ENCODE measurements around the gene WDR45.

WDR45 gene

GRCh38 chrX:49069038-49069437, 10.6 kb downstream of the WDR45 start:
- no peak overlapping the region for H3K4me3 ChIP-seq (ENCODE audit: low read depth, low read length)
- TF ChIP-seq CTCF (IDR thresholded peaks at IDR 0.05; ENCODE audit: control insufficient read depth, extremely low read depth, insufficient read depth), result no peak
- DNase-seq (ENCODE audit: low read depth), result no peak

GRCh38 chrX:49067285-49068120, 12.2 kb downstream of the WDR45 start:
- no peak overlapping the region for H3K4me3 ChIP-seq (ENCODE audit: low read depth, low read length)
- TF ChIP-seq CTCF (IDR thresholded peaks at IDR 0.05; ENCODE audit: control insufficient read depth, extremely low read depth, insufficient read depth), result no peak

GRCh38 chrX:49066690-49067089, 13.0 kb downstream of the WDR45 start:
- TF ChIP-seq CTCF (IDR thresholded peaks at IDR 0.05; ENCODE audit: control insufficient read depth, extremely low read depth, insufficient read depth), result no peak
- H3K4me3 ChIP-seq (ENCODE audit: low read depth, low read length), result no peak overlapping the region
- no peak for DNase-seq (ENCODE audit: low read depth)

More at GRCh38 chrX:49067285-49068120, 12.2 kb downstream of the WDR45 start:
- DNase-seq (ENCODE audit: low read depth), result no peak

GRCh38 chrX:49066278-49066677, 13.4 kb downstream of the WDR45 start:
- H3K4me3 ChIP-seq (ENCODE audit: low read depth, low read length), result no peak overlapping the region
- no peak for DNase-seq (ENCODE audit: low read depth)
- TF ChIP-seq CTCF (IDR thresholded peaks at IDR 0.05; ENCODE audit: control insufficient read depth, extremely low read depth, insufficient read depth), result no peak

GRCh38 chrX:49064735-49065134, 15.0 kb downstream of the WDR45 start:
- TF ChIP-seq CTCF (IDR thresholded peaks at IDR 0.05; ENCODE audit: control insufficient read depth, extremely low read depth, insufficient read depth), result no peak
- no peak overlapping the region for H3K4me3 ChIP-seq (ENCODE audit: low read depth, low read length)
- DNase-seq (ENCODE audit: low read depth), result no peak

GRCh38 chrX:49064303-49064702, 15.4 kb downstream of the WDR45 start:
- DNase-seq (ENCODE audit: low read depth), result no peak
- no peak overlapping the region for H3K4me3 ChIP-seq (ENCODE audit: low read depth, low read length)
- TF ChIP-seq CTCF (IDR thresholded peaks at IDR 0.05; ENCODE audit: control insufficient read depth, extremely low read depth, insufficient read depth), result no peak

- no peak for DNase-seq (ENCODE audit: low read depth)
- H3K4me3 ChIP-seq (ENCODE audit: low read depth, low read length), result no peak overlapping the region
- no peak for TF ChIP-seq CTCF (IDR thresholded peaks at IDR 0.05; ENCODE audit: control insufficient read depth, extremely low read depth, insufficient read depth)
These were observed 16.0 kb downstream of the WDR45 start for GRCh38 chrX:49063715-49064114.
